AG04450 (cell line): ENCODE data around the gene SPINT4. TPM values are rescaled to one million over a fixed set of nuclear protein-coding genes. Genes with fewer than 3 reads are reported as not detected.

ENCODE experiments used
- CTCF ChIA-PET: fragments of 300-600, 350-600 bp; formaldehyde crosslinking; extraction: SDS; loops from one replicate; lab custom pipeline; 2022; ENCODE audit warnings: antibody characterized with exemption, inconsistent platforms; lab: Charles Lee
- POLR2A ChIA-PET: fragments of 350-600 bp; formaldehyde crosslinking; extraction: SDS; loops from one replicate; lab custom pipeline; 2021; ENCODE audit warnings: antibody characterized with exemption, inconsistent platforms; lab: Yijun Ruan, JAX
- DNase-seq: peaks from one replicate; pipeline ENCODE4 v3.0.0-alpha.2; 2011; ENCODE audit warnings: low read depth, low spot score
- H3K27ac ChIP-seq: one replicate; pipeline ENCODE4 v1.5.1; 2012; ENCODE audit warnings: low read depth, low read length, control low read depth
- H3K27me3 ChIP-seq: one replicate; pipeline ENCODE4 v1.6.0; 2012; ENCODE audit warnings: low read length; ENCODE audit not compliant: control insufficient read depth, insufficient read depth
- H3K4me3 ChIP-seq: 2 replicates; pipeline ENCODE4 v1.5.1; 2011; ENCODE audit warnings: mild to moderate bottlenecking, low read depth, low read length, control low read depth
- H3K9me3 ChIP-seq: 2 replicates; pipeline ENCODE4 v1.5.1; 2012; ENCODE audit warnings: low read length; ENCODE audit not compliant: control insufficient read depth, insufficient read depth
- CTCF ChIP-seq: IDR thresholded peaks from 2 replicates; pipeline ENCODE4 v1.5.1; 2011; ENCODE audit warnings: low read depth, low read length, control low read depth, inconsistent platforms
- polyA plus RNA-seq: library from polyadenylated mRNA; depleted of rRNA; stranded (reverse); fragments of >200 nt; gene quantifications from 2 replicates; pipeline ENCODE4 v1.2.3, GENCODE V29; 2011; rRNA removed
- small RNA-seq: library from RNA; depleted of rRNA; stranded (forward); fragments of <200 nt; gene quantifications from one replicate; pipeline ENCODE3, GENCODE V24; 2012; ENCODE audit warnings: low read depth; ENCODE audit not compliant: insufficient read length

Gene SPINT4
- polyA plus RNA-seq, 1 experiment = not detected

DNA sequence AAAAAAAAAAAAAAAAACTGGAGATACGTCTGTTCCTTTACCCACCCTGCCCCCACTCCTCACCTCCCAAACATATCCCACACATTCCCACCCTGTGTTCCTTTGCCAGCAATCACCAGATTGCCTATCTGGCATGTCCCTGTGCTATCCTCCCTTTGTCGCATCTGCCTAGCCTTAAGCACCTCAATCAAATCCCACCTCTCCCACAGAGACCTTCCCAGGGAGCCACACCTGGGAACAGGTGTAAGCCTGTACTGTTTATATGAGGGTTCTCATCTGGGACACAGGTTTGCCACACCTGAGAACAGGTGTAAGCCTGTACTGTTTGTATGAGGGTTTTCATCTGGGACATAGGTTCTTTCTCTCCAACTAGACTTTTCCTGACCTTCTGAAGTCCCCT, 52.8 kb downstream of the SPINT4 start:
- H3K27me3 ChIP-seq = peaks cover 9% of the 10 kb centered on the region

GRCh38 chr20:45775411-45775810, 53.3 kb downstream of the SPINT4 start:
- H3K27ac ChIP-seq = no peak overlapping the region
- TF ChIP-seq CTCF = no peak
- DNase-seq = no peak
- no peak overlapping the region for H3K4me3 ChIP-seq
- POLR2A ChIA-PET = no interaction called here
- no peaks in the 10 kb centered on the region for H3K9me3 ChIP-seq
- CTCF ChIA-PET = no interaction called here
- peaks cover 9% of the 10 kb centered on the region for H3K27me3 ChIP-seq

More for the DNA sequence above, 52.8 kb downstream of the SPINT4 start:
- Histone ChIP-seq H3K9me3 (no peaks in the 10 kb centered on the region), H3K4me3 (no peak overlapping the region), H3K27ac (no peak overlapping the region)
- ChIA-PET CTCF (no interaction called here), POLR2A (no interaction called here)
- no peak for DNase-seq
- TF ChIP-seq CTCF = no peak

Small RNAs within 50 kb of the gene (small RNA-seq; reads per million reads assigned to genes)
- gene MIR3617 (not detected), gene SPINT5P (not detected)

Other genes with a start within 250 kb of the SPINT4 start
- gene SPINT3, start 206.7 kb upstream of the SPINT4 start, polyA plus RNA-seq = not detected in 2 replicates
- gene WFDC6, start 182.9 kb upstream of the SPINT4 start, polyA plus RNA-seq = not detected in 2 replicates
- not detected in 2 replicates for gene EPPIN, start 174.9 kb upstream of the SPINT4 start, polyA plus RNA-seq
- not detected in 2 replicates for gene WFDC8, start 143.1 kb upstream of the SPINT4 start, polyA plus RNA-seq
- gene WFDC10A, start 92.6 kb upstream of the SPINT4 start, polyA plus RNA-seq = not detected in 2 replicates
- gene WFDC9, start 91.1 kb upstream of the SPINT4 start, polyA plus RNA-seq = not detected in 2 replicates
- not detected in 2 replicates for gene WFDC11, start 52.1 kb upstream of the SPINT4 start, polyA plus RNA-seq
- gene WFDC13, start 20.3 kb upstream of the SPINT4 start, polyA plus RNA-seq = not detected in 2 replicates
- gene WFDC10B, start 17.3 kb upstream of the SPINT4 start, polyA plus RNA-seq = 0.29 TPM in 1 of 2 replicates, not detected in the other
- gene WFDC3, start 69.5 kb downstream of the SPINT4 start, polyA plus RNA-seq = 0.30 TPM in 1 of 2 replicates, not detected in the other
- 43.9 and 45.3 TPM in 2 replicates for gene DNTTIP1, start 69.6 kb downstream of the SPINT4 start, polyA plus RNA-seq
- 25.3 and 27.8 TPM in 2 replicates for gene UBE2C, start 90.3 kb downstream of the SPINT4 start, polyA plus RNA-seq
- gene TNNC2, start 105.0 kb downstream of the SPINT4 start, polyA plus RNA-seq = 0.38 and 0.45 TPM in 2 replicates
- gene SNX21, start 111.5 kb downstream of the SPINT4 start, polyA plus RNA-seq = 9.2 and 11.5 TPM in 2 replicates
- 27.0 and 37.7 TPM in 2 replicates for gene ACOT8, start 135.0 kb downstream of the SPINT4 start, polyA plus RNA-seq
- gene ZSWIM3, start 135.3 kb downstream of the SPINT4 start, polyA plus RNA-seq = 4.5 and 4.6 TPM in 2 replicates
- 5.3 and 6.5 TPM in 2 replicates for gene ZSWIM1, start 158.9 kb downstream of the SPINT4 start, polyA plus RNA-seq
- gene SPATA25, start 165.3 kb downstream of the SPINT4 start, polyA plus RNA-seq = 0.43 and 0.50 TPM in 2 replicates
- gene NEURL2, start 168.9 kb downstream of the SPINT4 start, polyA plus RNA-seq = 1.1 and 1.9 TPM in 2 replicates
- 234 and 267 TPM in 2 replicates for gene CTSA, start 169.0 kb downstream of the SPINT4 start, polyA plus RNA-seq
- gene PLTP, start 189.8 kb downstream of the SPINT4 start, polyA plus RNA-seq = 105 and 154 TPM in 2 replicates
- gene PCIF1, start 212.3 kb downstream of the SPINT4 start, polyA plus RNA-seq = 11.5 and 14.6 TPM in 2 replicates
- gene ZNF335, start 249.9 kb downstream of the SPINT4 start, polyA plus RNA-seq = 5.5 and 7.6 TPM in 2 replicates